ENCODE results near the gene AFTPH.

- TF ChIP-seq CTCF (IDR thresholded peaks at IDR 0.05) (no peak), E2F4 (CRISPR knock-in tag; IDR thresholded peaks at IDR 0.05; ENCODE audit: borderline replicate concordance, low read depth) (no peak)
Observed at GRCh38 chr2:64551851-64552250, 27.7 kb downstream of the AFTPH start.
